Astrocyte of the hippocampus (primary cell): Measurements from ENCODE around the gene GNRHR.

ENCODE experiments used
- DNase-seq: peaks from one replicate; pipeline ENCODE4 v3.0.0; 2011; ENCODE audit warnings: low read depth, low spot score

Gene GNRHR

DNA sequence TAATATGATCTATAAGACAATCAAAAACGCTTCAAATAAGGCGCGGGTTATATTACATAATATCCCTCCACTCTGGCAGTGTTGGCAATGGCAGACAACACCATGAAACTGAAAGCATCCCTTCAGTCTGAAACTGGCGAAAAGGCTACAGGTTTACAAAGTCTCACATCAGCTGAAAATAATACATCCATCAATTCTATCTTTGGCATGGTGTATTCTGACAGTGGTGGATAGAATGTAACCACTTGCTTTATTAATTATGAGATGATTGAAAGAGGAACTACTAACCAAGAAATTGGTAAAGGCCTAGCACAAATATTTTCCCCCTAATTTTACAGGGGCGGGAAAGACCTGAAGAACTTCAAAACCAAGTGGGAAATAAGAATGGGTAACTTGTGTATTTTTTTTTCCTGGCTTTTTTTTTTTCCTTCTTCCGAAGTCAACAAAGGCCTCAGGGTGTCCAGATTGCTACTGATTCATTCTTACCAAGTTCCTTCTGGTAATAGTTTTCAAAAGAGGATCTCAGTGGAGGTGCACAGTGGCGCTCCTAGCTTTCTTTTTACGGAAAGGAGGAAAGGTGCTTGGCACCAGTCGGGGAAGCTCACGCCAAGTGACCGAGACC, 54.0 kb downstream of the GNRHR start:
- peak; percentile 16 for DNase-seq

DNA sequence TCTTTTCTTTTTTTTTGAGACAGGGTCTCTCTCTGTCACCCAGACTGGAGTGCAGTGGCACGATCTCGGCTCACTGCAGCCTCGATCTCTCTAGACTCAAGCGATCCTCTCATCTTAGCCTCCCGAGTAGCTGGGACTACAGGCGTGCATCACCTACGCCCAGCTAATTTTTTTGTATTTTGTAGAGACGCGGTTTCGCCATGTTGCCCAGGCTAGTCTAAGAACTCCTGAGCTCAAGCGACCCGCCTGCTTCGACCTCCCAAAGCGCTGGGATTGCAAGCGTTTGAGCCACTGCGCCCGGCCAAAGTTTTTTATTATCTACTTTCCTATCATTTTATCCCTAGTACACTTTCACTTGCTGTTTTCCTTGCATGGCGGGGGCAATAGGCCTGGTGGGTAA, 54.6 kb downstream of the GNRHR start:
- DNase-seq: no peak

DNA sequence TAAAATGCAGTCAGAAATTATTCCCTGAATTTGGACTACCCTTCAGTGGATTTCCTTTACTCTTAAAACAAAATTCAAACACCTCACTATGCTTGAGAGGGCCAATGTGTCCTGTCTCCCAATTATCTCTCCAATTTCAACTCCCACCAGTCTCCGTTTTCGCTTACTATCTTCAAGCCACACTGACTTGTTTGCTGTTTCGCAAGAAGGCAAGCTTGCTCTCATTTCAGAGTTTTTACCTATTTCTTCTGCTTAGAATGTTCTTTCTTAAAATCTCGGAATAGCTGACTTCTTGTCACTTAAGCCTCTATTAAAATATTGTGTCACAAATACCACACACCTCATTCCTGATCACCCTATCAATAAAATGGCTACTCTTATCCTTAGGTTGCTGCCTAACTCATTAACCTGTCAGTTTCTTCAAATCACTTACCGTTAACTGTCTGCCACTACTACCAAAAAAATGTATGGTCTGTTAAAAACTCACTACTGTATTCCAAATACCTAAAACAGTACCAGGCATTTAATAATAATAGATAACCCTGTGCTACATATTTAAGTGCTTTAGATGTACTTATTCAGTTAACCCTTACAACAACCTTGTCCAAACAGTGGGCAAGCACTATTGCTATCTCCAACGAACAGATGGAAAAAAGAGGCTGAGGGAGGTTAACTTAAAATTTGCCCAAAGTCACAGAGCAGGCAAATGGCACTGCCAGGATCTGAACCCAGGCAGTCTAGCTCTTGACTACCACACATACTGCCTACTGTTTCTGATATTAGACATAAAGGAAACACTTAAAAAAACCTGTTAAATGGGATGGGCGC, 56.1 kb downstream of the GNRHR start:
- no peak for DNase-seq

- DNase-seq: no peak
Observed at GRCh38 chr4:67696061-67696460, 58.1 kb downstream of the GNRHR start.

GRCh38 chr4:67694662-67695061, 59.5 kb downstream of the GNRHR start:
- DNase-seq: no peak

GRCh38 chr4:67691328-67691727, 62.9 kb downstream of the GNRHR start:
- no peak for DNase-seq
